ENCODE results near the gene GNG4.

The GNG4 gene

GRCh38 chr1:235679005-235679404 lies 29.4 kb upstream of the GNG4 start:
- TF ChIP-seq CTCF (IDR thresholded peaks at IDR 0.05; ENCODE audit: extremely low read depth, missing control alignments), result no peak
- no peak for DNase-seq (ENCODE audit: low spot score)

GRCh38 chr1:235675152-235675890 lies 25.7 kb upstream of the GNG4 start:
- no peak for DNase-seq (ENCODE audit: low spot score)
- no peak for TF ChIP-seq CTCF (IDR thresholded peaks at IDR 0.05; ENCODE audit: extremely low read depth, missing control alignments)

GRCh38 chr1:235673981-235674380 lies 24.4 kb upstream of the GNG4 start:
- no peak for TF ChIP-seq CTCF (IDR thresholded peaks at IDR 0.05; ENCODE audit: extremely low read depth, missing control alignments)
- no peak for DNase-seq (ENCODE audit: low spot score)

- no peak for TF ChIP-seq CTCF (IDR thresholded peaks at IDR 0.05; ENCODE audit: extremely low read depth, missing control alignments)
- no peak for DNase-seq (ENCODE audit: low spot score)
Observed at GRCh38 chr1:235671992-235672391, 22.4 kb upstream of the GNG4 start.

GRCh38 chr1:235670157-235670776 lies 20.7 kb upstream of the GNG4 start:
- no peak for TF ChIP-seq CTCF (IDR thresholded peaks at IDR 0.05; ENCODE audit: extremely low read depth, missing control alignments)
- DNase-seq (ENCODE audit: low spot score), result no peak

GRCh38 chr1:235669277-235669676 lies 19.7 kb upstream of the GNG4 start:
- DNase-seq (ENCODE audit: low spot score), result no peak
- TF ChIP-seq CTCF (IDR thresholded peaks at IDR 0.05; ENCODE audit: extremely low read depth, missing control alignments), result no peak

- no peak for TF ChIP-seq CTCF (IDR thresholded peaks at IDR 0.05; ENCODE audit: extremely low read depth, missing control alignments)
- no peak for DNase-seq (ENCODE audit: low spot score)
Observed at GRCh38 chr1:235663628-235664027, 14.0 kb upstream of the GNG4 start.

All from GM20000 (cell line).